ENCODE measurements around the gene GP1BA.
A peak's percentile ranks its signal among the peaks of the same experiment; 100 is the strongest.

Gene GP1BA

DNA sequence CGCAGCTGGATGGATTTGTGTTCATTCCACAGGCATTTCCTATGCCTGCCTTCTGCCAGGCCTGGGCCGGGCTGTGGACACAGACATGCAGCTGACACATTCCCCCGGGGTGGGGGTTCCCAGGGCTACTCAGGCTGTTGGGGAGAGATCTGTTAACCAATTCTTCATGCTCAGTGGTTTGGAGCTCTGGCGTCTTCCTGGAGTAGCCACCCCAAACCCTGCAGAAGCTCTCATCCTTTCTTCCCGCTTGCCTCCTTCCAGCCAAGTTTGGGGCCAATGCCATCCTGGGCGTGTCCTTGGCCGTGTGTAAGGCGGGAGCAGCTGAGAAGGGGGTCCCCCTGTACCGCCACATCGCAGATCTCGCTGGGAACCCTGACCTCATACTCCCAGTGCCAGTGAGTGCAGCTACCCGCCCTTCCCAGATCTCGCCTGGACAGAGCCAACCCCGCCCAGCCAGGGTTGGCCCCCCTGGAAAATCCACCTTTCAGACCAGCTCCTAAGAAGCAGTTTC, 21.4 kb downstream of the GP1BA start:
- DNase-seq (ENCODE audit: low read depth in 1 of 2, low spot score in 1 of 2), result no peak
- no peak for TF ChIP-seq JUND (IDR thresholded peaks at IDR 0.05; ENCODE audit: low read depth)
- in situ Hi-C loops (cut with HindIII; ENCODE audit: low pct_unique_long_range_greater_than_20kb, low sequenced_read_pairs), result no loop called here

GRCh38 chr17:4955091-4955490, 23.0 kb downstream of the GP1BA start:
- in situ Hi-C loops (cut with HindIII; ENCODE audit: low pct_unique_long_range_greater_than_20kb, low sequenced_read_pairs), result no loop called here
- TF ChIP-seq JUND (IDR thresholded peaks at IDR 0.05; ENCODE audit: low read depth), result no peak
- no peak for DNase-seq (ENCODE audit: low read depth in 1 of 2, low spot score in 1 of 2)

- in situ Hi-C loops (cut with HindIII; ENCODE audit: low pct_unique_long_range_greater_than_20kb, low sequenced_read_pairs), result no loop called here
- TF ChIP-seq JUND (IDR thresholded peaks at IDR 0.05; ENCODE audit: low read depth), result no peak
- no peak for DNase-seq (ENCODE audit: low read depth in 1 of 2, low spot score in 1 of 2)
These were observed 24.5 kb downstream of the GP1BA start for GRCh38 chr17:4956493-4957061.

GRCh38 chr17:4958102-4958501, 26.0 kb downstream of the GP1BA start:
- no peak for TF ChIP-seq JUND (IDR thresholded peaks at IDR 0.05; ENCODE audit: low read depth)
- DNase-seq (ENCODE audit: low read depth in 1 of 2, low spot score in 1 of 2), result no peak
- in situ Hi-C loops (cut with HindIII; ENCODE audit: low pct_unique_long_range_greater_than_20kb, low sequenced_read_pairs), result no loop called here

DNA sequence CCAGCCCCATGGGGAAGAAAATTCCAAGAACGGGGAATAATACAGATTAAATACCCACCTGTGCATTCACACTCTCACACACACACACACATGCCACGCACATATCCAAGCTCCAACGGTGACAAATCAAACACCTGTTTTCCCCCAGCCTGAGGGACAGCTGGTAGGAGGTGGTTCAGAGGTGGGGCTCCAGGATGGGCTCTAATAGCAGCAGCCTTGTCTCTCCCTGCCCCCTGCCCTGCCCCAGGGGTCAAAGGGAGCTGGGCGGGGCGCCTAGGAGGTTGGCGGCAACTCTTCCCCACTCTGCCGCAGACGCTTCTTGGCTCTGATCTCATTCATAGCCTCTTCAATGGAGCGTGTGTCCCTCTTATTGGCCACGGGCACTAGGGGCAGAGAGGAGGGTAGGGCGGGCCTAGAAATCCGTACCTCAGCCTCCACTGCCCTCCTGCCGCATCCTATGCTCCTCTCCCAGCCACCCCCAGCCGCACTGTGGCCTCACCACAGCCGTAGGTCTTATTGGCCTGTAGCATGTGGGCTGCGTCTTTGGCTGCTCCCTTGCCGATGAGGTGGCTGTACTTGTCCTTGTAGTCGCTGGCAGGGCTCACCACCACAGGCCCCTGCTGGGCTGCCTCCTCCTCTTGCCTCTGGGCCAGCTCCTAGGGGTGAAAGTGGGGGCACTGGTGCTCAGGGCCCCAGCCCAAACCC, 27.3 kb downstream of the GP1BA start:
- DNase-seq (ENCODE audit: low read depth in 1 of 2, low spot score in 1 of 2), result no peak
- TF ChIP-seq JUND (IDR thresholded peaks at IDR 0.05; ENCODE audit: low read depth), result no peak
- in situ Hi-C loops (cut with HindIII; ENCODE audit: low pct_unique_long_range_greater_than_20kb, low sequenced_read_pairs), result no loop called here

DNA sequence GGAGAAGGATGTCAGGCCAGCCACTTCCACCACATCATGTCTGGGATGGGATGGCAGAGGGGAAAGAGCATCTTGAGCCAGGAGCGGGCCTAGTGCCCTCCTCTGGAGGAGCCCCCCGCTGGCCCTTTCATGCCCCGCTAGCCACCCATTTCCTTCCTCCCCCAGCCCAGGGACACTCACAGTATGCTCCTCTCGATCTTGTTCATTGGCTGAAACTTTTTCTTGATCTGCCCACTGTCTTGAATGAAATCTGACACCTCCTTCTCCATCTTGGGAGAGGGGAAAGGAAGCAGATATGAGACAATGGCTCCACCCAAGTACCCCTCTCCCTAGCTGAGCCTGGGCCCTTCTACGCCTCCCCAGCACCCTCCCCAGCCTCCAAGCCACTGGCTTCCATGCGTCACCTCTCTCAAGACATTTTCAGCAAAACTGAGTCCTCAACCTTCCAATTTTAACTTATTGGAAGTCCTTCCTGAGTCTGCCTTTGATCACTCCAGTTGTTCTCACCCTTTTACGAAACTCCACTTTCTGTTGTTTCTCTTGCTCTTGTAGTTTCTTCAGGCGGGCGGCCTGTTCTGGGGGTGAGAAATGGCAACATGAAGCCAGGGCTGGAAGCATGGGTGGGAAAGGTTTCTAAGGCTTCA, 28.3 kb downstream of the GP1BA start:
- in situ Hi-C loops (cut with HindIII; ENCODE audit: low pct_unique_long_range_greater_than_20kb, low sequenced_read_pairs), result no loop called here
- DNase-seq (ENCODE audit: low read depth in 1 of 2, low spot score in 1 of 2), result no peak
- TF ChIP-seq JUND (IDR thresholded peaks at IDR 0.05; ENCODE audit: low read depth), result no peak

DNA sequence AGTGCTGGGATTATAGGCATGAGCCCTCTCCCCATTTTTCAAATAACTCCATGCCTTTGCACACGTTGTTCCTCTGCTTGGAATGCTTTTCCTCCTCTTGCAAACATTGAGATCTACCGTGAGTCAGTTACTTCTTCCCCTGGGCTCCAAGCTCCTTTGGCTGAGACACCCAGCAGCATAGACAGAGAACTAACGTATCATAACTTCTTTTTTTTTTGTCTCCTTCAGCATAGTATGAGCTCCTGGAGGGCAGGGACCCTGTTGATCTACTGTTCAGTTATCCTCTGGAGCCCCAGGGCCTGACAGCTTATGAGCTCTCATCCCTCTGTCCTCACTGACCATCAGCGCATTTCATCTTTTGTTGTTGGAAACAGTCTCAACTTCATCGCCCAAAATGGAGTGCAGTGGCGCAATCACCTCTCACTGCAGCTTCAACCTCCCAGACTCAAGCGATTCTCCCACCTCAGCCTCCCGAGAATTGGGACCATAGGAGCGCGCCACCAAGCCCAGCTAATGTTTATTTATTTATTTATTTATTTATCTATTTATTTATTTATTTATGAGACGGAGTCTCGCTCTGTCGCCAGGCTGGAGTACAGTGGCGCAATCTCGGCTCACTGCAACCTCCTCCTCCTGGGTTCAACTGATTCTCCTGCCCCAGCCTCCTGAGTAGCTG, 33.4 kb downstream of the GP1BA start:
- no peak for TF ChIP-seq JUND (IDR thresholded peaks at IDR 0.05; ENCODE audit: low read depth)
- in situ Hi-C loops (cut with HindIII; ENCODE audit: low pct_unique_long_range_greater_than_20kb, low sequenced_read_pairs), result no loop called here
- no peak for DNase-seq (ENCODE audit: low read depth in 1 of 2, low spot score in 1 of 2)

- peak; percentile 97 to 99 for DNase-seq (ENCODE audit: low read depth in 1 of 2, low spot score in 1 of 2)
These were observed 34.9 kb downstream of the GP1BA start for GRCh38 chr17:4966844-4967538.

DNA sequence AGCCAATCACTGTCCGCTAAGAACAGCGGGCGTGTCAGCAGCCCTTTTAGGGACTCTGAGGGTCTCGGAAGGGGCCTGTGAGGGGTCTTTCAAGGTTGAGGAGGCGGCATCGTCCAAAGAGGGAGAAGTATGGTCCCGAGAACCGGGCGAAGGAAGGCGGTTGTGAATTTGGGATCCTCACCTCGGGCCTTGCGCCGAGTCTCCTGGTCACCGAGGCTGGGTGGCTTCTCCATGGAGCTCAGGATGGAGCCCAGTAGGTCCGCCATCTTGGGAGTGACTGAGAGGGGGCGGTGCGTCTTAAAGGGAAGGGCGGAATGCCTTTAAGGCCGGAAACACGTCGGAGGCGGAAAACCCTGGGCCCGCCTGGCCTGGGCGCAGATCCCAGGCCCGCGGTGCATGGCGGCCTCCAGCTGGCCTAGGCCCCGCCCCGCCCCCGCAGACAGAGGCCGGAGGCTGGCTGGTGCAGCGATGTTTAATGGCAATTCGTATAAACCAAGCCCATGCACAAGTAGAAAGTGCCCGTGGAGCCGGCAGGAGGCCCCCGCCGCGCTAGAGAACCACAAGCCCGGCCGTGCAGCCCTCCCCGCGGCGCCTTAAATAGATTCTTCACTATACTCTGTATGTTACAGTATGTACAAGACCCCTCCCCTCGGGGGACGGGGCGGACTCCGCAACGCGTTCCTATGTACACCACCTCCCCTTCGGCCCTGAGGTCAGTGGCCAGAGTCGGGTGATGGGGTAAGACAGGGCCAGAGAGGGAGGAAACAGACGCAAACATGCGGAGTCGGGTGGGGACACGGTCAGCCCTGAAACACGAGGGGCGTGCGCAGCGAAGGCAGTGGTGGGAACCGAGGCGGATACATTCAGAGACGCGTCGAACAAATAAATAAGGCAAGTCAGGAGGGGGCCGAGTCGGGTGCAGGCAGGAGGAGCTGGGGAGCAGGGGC, 35.7 kb downstream of the GP1BA start, which contains the start of gene SPAG7:
Gene SPAG7 (minus strand): TSS at position 279 of the 947 bp plus-strand sequence. CDS start 13 bp downstream, at position 266.
- no peak for TF ChIP-seq JUND (IDR thresholded peaks at IDR 0.05; ENCODE audit: low read depth)
- in situ Hi-C loops (cut with HindIII; ENCODE audit: low pct_unique_long_range_greater_than_20kb, low sequenced_read_pairs), result no loop called here
- peak; percentile 74 to 95 for DNase-seq (ENCODE audit: low read depth in 1 of 2, low spot score in 1 of 2)

More at GRCh38 chr17:4966844-4967538, 34.9 kb downstream of the GP1BA start:
- no peak for TF ChIP-seq JUND (IDR thresholded peaks at IDR 0.05; ENCODE audit: low read depth)
- in situ Hi-C loops (cut with HindIII; ENCODE audit: low pct_unique_long_range_greater_than_20kb, low sequenced_read_pairs), result no loop called here

DNA sequence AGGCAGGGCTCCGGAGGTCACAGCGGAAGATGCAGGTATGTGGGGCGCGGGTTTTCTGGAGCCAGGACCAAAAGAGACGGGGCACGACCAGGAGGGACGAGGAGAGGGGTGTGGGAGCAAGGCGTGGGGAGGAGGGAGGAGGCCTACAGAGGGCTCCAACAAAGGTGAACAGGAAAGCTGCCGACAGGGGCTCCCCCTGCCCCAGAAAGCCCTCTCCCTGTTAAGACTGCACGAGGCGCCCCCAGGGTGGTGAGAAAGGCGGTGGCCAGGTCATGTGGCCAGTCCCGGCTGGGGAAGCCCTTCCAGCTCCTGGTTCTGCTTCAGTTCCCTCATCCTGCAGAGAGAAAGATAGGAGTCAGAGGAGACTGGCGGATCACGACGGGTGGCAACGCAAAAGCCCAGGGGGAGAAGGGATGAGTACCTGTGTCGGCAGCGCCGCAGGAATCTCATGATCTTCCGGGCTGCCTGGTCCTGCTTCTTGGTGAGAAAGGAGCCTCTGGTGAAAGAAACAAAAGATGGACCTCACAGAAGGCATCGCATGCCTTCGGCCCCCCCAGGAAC, 36.5 kb downstream of the GP1BA start:
- DNase-seq (ENCODE audit: low read depth in 1 of 2, low spot score in 1 of 2), result no peak
- in situ Hi-C loops (cut with HindIII; ENCODE audit: low pct_unique_long_range_greater_than_20kb, low sequenced_read_pairs), result no loop called here
- TF ChIP-seq JUND (IDR thresholded peaks at IDR 0.05; ENCODE audit: low read depth), result no peak

DNA sequence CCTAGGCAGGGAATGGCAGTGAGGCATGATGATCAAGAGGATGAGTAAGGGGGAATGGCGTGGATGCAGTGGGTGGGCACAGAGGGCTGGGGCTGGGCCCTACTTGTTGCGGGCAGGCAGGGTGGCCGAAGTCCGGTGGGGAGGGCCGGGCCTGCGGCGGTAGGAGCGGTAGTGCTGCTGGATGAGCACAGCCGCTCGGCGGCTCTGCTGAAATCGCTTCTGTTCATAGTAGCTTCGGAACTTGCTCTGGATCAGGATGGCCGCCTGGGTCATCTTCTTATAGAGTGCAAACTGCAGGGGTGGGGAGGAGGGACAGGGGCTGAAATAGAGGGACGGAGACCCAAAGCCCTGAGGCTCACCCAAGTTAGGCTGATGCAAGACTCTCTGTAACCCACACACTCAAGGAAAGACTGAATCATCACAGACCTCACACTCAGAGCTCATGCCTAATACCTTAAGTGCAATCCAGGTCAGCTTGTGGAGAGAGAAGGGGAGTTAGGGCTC, 37.0 kb downstream of the GP1BA start:
- TF ChIP-seq JUND (IDR thresholded peaks at IDR 0.05; ENCODE audit: low read depth), result no peak
- DNase-seq (ENCODE audit: low read depth in 1 of 2, low spot score in 1 of 2), result no peak
- in situ Hi-C loops (cut with HindIII; ENCODE audit: low pct_unique_long_range_greater_than_20kb, low sequenced_read_pairs), result no loop called here

Data from T47D (cell line).